Measurements from ENCODE around the gene FGF12.

DNA sequence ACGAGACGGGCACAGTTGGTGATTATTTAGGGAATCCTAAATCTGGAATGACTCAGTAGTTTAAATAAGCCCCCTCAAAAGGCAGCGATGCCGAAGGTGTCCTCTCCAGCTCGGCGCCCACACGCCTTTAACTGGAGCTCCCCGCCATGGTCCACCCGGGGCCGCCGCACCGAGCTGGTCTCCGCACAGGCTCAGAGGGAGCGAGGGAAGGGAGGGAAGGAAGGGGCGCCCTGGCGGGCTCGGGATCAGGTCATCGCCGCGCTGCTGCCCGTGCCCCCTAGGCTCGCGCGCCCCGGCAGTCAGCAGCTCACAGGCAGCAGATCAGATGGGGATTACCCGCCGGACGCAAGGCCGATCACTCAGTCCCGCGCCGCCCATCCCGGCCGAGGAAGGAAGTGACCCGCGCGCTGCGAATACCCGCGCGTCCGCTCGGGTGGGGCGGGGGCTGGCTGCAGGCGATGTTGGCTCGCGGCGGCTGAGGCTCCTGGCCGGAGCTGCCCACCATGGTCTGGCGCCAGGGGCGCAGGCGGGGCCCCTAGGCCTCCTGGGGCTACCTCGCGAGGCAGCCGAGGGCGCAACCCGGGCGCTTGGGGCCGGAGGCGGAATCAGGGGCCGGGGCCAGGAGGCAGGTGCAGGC is 318.0 kb downstream of the FGF12 start:
- TF ChIP-seq, protein P1, sequence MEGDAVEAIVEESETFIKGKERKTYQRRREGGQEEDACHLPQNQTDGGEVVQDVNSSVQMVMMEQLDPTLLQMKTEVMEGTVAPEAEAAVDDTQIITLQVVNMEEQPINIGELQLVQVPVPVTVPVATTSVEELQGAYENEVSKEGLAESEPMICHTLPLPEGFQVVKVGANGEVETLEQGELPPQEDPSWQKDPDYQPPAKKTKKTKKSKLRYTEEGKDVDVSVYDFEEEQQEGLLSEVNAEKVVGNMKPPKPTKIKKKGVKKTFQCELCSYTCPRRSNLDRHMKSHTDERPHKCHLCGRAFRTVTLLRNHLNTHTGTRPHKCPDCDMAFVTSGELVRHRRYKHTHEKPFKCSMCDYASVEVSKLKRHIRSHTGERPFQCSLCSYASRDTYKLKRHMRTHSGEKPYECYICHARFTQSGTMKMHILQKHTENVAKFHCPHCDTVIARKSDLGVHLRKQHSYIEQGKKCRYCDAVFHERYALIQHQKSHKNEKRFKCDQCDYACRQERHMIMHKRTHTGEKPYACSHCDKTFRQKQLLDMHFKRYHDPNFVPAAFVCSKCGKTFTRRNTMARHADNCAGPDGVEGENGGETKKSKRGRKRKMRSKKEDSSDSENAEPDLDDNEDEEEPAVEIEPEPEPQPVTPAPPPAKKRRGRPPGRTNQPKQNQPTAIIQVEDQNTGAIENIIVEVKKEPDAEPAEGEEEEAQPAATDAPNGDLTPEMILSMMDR (IDR thresholded peaks at IDR 0.05) = no peak
- TF ChIP-seq EP300 (IDR thresholded peaks at IDR 0.05) = no peak

All from tibial nerve (tissue), 4 donors.